PC-9 (cell line): ENCODE measurements around the gene PCNX3.

Experiments used
- CTCF ChIP-seq: fragments of 200-600 bp; sonication (generic); conservative IDR thresholded peaks from 2 replicates; pipeline ENCODE4 v1.6.1; 2017; ENCODE audit warnings: mixed run types, antibody characterized with exemption, mild to moderate bottlenecking, moderate library complexity
- EZH2 ChIP-seq: fragments of 200-600 bp; sonication (generic); IDR thresholded peaks from 2 replicates; pipeline ENCODE4 v1.8.0; 2017; ENCODE audit warnings: antibody characterized with exemption, low read depth

GRCh38 chr11:65599955-65600246 is 15.7 kb upstream of the PCNX3 start:
- TF ChIP-seq CTCF (no peak), EZH2 (no peak)
